Muscle layer of colon (tissue), 2 donors: ENCODE data around the gene FLOT2.

Source experiments
- H3K27ac ChIP-seq: one replicate; pipeline ENCODE4 v1.7.0; 2013; ENCODE audit warnings: low read depth, mild to moderate bottlenecking, low read length, moderate library complexity
- H3K27me3 ChIP-seq, 2 donors: one replicate each; pipeline ENCODE4 v1.7.0; 2013; ENCODE audit warnings: low read length in 2 of 2, mild to moderate bottlenecking in 2 of 2; ENCODE audit not compliant: insufficient read depth in 2 of 2, control insufficient read depth in 1 of 2
- H3K36me3 ChIP-seq: one replicate; pipeline ENCODE4 v1.7.0; 2013; ENCODE audit warnings: mild to moderate bottlenecking, low read length; ENCODE audit not compliant: insufficient read depth
- H3K4me1 ChIP-seq: one replicate; pipeline ENCODE4 v1.7.0; 2013; ENCODE audit warnings: mild to moderate bottlenecking, low read length; ENCODE audit not compliant: insufficient read depth
- H3K4me3 ChIP-seq, 2 donors: one replicate each; pipeline ENCODE4 v1.7.0; 2013; ENCODE audit warnings: low read length in 2 of 2, low read depth in 1 of 2, mild to moderate bottlenecking in 1 of 2, moderate library complexity in 1 of 2
- H3K9ac ChIP-seq: one replicate; pipeline ENCODE4 v1.7.0; 2013; ENCODE audit warnings: low read length
- H3K9me3 ChIP-seq: one replicate; pipeline ENCODE4 v1.7.0; 2013; ENCODE audit warnings: mild to moderate bottlenecking, low read length
- donor health status: abdominal sarcoma.
- donor health status: Adenocarcinoma of cecum.

The FLOT2 gene

DNA sequence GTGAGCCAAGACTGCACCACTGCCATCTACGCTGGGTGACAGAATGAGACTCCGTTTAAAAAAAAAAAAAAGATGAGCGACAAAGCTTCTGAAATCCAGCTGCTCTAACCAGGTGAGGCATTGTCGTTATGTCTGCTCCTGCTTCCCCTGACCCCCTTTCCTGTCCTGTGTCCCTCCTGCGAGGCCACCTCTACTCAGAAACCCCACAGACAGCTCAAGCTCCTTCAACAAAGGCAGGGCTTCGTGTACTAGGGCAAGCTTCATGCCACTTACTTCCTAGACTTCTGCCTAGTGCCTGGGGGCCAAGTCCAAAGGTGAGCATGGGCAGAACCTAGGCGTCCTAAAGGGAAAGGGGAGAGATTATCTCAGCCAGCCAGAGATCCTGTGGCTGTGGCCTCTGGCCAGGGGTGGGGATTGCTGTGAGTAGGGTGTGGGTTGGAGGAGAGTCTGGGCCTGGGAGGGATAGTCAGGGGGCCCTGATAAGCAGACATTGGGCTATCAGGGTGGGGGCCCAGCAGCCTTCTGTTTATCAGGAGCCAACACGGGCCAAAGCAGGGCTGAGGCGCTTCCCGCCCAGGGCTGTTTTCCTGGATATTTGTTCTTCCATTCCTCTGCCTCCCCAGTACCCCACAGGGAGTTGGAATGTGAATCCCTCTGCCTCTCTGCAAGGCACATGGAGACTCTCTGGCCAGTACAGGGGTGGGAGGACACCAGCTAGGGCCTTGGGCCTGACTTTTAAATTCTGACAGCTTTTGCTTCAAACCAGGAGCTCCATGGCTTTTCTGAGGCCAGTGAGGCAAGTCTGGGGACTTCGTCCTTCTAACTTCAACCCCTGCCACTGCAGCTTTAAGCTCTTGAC, 32.3 kb downstream of the FLOT2 start:
- no peak overlapping the region for H3K9ac ChIP-seq
- peaks cover 6% of the 10 kb centered on the region for H3K36me3 ChIP-seq
- H3K4me1 ChIP-seq, result no peaks in the 10 kb centered on the region
- H3K9me3 ChIP-seq, result no peaks in the 10 kb centered on the region
- H3K27me3 ChIP-seq, result no peaks in the 10 kb centered on the region
- H3K4me3 ChIP-seq, result no peak overlapping the region
- no peak overlapping the region for H3K27ac ChIP-seq

DNA sequence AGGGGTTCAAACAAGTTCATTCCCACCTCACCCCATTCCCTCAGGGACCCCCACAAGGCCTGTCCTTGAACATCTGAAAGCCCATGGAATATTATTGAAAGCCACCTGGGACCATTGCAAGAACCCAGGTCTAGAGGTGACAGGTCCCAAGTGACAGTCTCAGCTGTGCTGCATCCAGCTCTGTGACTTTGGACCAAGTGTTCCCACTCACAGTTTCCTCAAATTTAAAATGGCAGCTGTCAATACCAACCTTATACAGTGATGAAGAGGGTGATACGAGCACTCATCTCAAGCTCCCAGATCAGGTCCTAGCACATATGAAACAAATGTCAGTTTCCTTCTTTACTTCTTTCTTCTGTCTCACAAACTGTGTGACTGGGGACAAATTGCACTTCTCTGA, 33.6 kb downstream of the FLOT2 start:
- H3K9ac ChIP-seq, result no peak overlapping the region
- no peak overlapping the region for H3K27ac ChIP-seq
- H3K4me1 ChIP-seq, result no peaks in the 10 kb centered on the region
- H3K9me3 ChIP-seq, result no peaks in the 10 kb centered on the region
- H3K36me3 ChIP-seq, result peaks cover 11% of the 10 kb centered on the region
- H3K27me3 ChIP-seq, result no peaks in the 10 kb centered on the region
- H3K4me3 ChIP-seq, result no peak overlapping the region

DNA sequence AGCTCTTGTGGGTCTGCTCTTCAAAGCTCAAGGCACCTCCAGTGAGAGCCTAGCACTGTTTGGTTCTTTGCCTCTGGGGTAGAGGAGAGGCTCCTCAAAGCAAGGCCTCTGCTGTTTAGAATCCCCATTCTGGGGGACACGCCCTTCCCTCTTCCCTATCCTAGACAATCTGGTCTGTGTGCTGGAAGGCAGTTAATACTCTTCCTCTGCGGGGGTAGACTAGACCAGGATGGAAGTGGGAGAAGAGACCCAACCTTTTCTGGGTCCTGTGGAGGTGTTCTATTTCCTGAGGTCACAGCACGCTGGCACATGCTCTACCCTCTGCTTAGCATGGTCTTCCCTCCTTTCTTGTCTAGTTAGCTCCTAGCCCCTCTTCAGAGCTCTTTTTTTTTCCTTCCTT, 35.0 kb downstream of the FLOT2 start:
- no peak overlapping the region for H3K9ac ChIP-seq
- no peaks in the 10 kb centered on the region for H3K4me1 ChIP-seq
- H3K4me3 ChIP-seq, result no peak overlapping the region

DNA sequence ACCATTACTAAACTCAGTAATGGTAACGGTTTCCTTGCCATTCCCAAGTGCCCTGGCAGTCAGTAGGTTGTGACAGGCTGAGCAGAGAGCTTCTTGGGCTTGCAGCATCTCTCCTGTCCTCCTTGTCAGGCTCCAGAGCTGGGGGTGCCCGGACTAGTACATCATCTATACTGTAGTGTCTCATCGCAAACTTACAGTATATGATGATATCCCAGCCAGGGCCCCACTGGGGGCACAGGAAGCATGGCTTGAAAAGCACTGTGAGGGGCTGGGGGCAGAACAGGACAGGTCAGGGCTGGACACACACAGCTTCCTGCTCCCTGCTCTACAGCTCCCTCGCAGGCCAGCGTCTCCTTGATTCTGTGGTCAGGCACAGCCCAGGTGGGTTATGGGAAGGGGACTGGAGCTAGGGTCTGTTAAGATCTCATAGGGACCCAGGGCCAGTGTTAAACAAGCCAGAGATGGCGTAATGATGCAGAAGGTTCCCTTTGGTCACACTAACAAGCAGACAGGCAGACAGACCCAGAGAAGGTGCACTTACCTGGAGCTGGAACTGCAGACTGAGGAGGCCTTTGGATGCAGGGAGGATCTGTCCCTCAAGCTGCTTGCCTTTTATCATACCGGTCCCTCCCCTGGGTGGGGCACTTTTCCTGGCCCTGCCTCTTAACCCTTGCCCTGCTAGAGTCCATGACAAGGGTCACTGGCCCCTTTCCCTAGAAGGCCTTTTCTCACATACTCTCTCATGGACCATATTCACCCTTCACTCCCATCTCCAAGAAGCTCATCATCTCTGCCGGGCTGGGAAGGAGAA, 35.9 kb downstream of the FLOT2 start:
- Histone ChIP-seq H3K4me3 (no peak overlapping the region), H3K27me3 (no peaks in the 10 kb centered on the region), H3K36me3 (peaks cover 25% of the 10 kb centered on the region), H3K9ac (no peak overlapping the region), H3K27ac (no peak overlapping the region), H3K9me3 (no peaks in the 10 kb centered on the region), H3K4me1 (no peaks in the 10 kb centered on the region)

More for the DNA sequence above, 35.0 kb downstream of the FLOT2 start:
- Histone ChIP-seq H3K9me3 (no peaks in the 10 kb centered on the region), H3K27ac (no peak overlapping the region), H3K36me3 (peaks cover 25% of the 10 kb centered on the region), H3K27me3 (no peaks in the 10 kb centered on the region)

DNA sequence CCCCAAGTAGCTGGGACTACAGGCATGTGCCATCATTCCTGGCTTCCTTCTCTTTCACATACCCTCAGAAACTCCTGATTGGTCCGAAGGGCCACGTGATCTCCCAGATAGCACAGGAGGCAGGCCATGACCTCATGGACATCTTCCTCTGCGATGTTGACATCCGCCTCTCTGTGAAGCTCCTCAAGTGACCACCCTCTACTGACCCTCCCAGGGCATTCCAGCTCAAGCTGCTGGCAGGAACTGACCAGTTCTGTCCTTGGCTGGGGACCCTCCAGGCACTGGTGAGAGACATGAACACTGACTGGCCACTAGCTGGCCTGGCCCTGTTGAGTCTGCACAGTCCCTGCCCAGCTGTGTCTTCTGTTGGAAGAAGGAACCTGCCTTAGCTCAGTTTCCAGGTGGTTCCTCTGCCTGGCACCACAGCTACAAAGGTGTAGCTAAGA, 37.1 kb downstream of the FLOT2 start:
- H3K9ac ChIP-seq, result no peak overlapping the region
- H3K4me3 ChIP-seq, result no peak overlapping the region
- no peaks in the 10 kb centered on the region for H3K27me3 ChIP-seq
- H3K36me3 ChIP-seq, result peaks cover 29% of the 10 kb centered on the region
- peaks cover 4% of the 10 kb centered on the region for H3K4me1 ChIP-seq
- no peak overlapping the region for H3K27ac ChIP-seq
- no peaks in the 10 kb centered on the region for H3K9me3 ChIP-seq

DNA sequence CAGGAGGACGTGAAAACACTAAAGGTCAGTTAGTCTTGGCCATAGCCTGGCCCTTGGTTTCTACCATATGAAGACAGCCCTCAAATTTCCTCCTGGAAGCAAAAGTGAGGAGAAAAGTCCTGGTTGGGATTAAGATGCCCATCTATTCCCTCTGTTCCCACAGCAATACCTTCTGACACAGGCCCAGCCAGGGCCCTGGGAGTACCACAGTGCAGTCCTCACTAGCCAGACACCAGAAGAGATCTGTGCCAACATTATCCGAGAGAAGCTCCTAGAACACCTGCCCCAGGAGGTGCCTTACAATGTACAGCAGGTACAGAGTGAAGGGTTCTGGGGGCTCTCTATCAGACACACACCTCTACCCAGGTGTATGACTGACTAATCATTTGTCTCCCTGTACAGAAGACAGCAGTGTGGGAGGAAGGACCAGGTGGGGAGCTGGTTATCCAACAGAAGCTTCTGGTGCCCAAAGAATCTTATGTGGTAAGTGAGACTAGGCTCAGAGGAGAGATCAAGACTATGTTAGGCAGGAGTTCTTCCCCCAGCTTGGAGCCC, 38.7 kb downstream of the FLOT2 start:
- H3K27me3 ChIP-seq, result no peaks in the 10 kb centered on the region
- H3K9me3 ChIP-seq, result no peaks in the 10 kb centered on the region
- peaks cover 10% of the 10 kb centered on the region for H3K4me1 ChIP-seq
- H3K27ac ChIP-seq, result no peak overlapping the region
- H3K9ac ChIP-seq, result no peak overlapping the region
- peaks cover 29% of the 10 kb centered on the region for H3K36me3 ChIP-seq
- H3K4me3 ChIP-seq, result no peak overlapping the region

DNA sequence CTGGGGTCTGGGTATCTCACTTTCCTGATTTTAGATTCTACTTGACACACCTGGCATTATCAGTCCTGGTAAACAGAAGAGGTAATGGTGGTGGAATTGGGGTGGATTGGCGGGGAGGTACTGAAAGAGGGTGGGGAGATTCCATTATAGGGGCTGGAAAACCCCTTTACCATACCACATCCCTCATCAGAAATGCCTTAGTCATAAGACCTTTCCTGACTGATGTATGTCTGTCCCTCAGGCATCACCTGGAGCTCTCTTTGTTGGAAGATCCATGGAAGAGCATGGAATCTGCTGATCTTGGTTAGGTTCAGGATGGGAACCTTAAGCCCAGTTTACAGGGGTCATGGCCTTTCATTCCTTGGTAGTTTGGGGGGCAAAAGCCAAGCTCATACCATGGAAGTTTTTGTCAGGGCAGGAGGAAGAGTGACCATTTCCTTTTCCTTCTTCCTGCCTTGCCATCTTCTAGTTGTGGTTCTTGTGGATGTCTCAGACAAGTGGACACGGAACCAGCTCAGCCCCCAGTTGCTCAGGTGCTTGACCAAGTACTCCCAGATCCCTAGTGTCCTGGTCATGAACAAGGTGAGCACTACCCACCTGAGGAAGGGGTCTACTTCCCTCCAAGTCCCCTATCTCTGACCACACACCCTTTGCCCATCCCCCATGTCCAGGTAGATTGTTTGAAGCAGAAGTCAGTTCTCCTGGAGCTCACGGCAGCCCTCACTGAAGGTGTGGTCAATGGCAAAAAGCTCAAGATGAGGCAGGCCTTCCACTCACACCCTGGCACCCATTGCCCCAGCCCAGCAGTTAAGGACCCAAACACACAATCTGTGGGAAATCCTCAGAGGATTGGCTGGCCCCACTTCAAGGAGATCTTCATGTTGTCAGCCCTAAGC, 39.4 kb downstream of the FLOT2 start:
- H3K27me3 ChIP-seq, result no peaks in the 10 kb centered on the region
- H3K4me3 ChIP-seq, result no peak overlapping the region
- no peak overlapping the region for H3K9ac ChIP-seq
- H3K27ac ChIP-seq, result no peak overlapping the region
- peaks cover 10% of the 10 kb centered on the region for H3K4me1 ChIP-seq
- peaks cover 29% of the 10 kb centered on the region for H3K36me3 ChIP-seq
- no peaks in the 10 kb centered on the region for H3K9me3 ChIP-seq

DNA sequence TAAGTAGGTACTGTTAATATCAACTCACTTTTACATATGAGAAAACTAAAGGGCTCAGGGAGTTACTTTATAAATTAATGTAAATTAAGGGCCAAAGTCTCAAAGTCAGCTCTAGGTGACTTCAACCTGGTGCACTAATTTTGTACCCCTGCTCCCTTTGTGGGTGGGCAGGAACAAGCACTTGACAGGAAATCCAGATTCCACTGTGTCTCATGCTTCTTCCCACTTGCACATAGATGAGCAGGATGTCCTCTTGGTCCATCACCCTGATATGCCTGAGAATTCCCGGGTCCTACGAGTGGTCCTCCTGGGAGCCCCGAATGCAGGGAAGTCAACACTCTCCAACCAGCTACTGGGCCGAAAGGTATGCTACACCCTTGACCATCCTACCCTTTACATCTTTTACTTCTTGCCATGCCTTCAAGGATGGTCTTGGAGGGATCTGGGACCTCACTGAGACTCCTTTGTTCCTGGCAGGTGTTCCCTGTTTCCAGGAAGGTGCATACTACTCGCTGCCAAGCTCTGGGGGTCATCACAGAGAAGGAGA, 41.4 kb downstream of the FLOT2 start:
- H3K4me3 ChIP-seq, result no peak overlapping the region
- H3K9ac ChIP-seq, result no peak overlapping the region

DNA sequence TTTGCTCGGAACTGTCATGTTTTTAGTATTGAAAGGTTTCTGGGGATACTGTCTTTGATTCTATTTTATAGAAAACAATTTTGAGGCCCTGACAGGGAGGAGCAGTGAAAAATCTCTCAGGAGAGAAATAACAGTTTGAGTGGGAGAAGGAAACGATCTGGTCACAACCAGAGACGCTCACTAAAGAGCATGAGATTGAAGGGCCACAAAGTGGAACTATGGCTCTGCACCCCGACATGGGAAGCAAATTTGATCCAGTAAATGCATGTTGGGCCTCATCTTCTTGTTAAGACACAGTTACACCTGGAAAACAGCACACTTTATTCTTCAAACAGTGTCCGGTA, 42.2 kb downstream of the FLOT2 start:
- peaks cover 24% of the 10 kb centered on the region for H3K36me3 ChIP-seq
- no peaks in the 10 kb centered on the region for H3K27me3 ChIP-seq
- no peaks in the 10 kb centered on the region for H3K9me3 ChIP-seq
- H3K9ac ChIP-seq, result peak overlapping the region; percentile 69
- peak overlapping the region; percentile 74 for H3K27ac ChIP-seq
- peaks cover 10% of the 10 kb centered on the region for H3K4me1 ChIP-seq
- peak overlapping the region; percentile 66 to 73 for H3K4me3 ChIP-seq

More for the DNA sequence above, 41.4 kb downstream of the FLOT2 start:
- peaks cover 29% of the 10 kb centered on the region for H3K36me3 ChIP-seq
- H3K27ac ChIP-seq, result no peak overlapping the region
- H3K27me3 ChIP-seq, result no peaks in the 10 kb centered on the region
- no peaks in the 10 kb centered on the region for H3K9me3 ChIP-seq
- H3K4me1 ChIP-seq, result peaks cover 10% of the 10 kb centered on the region

DNA sequence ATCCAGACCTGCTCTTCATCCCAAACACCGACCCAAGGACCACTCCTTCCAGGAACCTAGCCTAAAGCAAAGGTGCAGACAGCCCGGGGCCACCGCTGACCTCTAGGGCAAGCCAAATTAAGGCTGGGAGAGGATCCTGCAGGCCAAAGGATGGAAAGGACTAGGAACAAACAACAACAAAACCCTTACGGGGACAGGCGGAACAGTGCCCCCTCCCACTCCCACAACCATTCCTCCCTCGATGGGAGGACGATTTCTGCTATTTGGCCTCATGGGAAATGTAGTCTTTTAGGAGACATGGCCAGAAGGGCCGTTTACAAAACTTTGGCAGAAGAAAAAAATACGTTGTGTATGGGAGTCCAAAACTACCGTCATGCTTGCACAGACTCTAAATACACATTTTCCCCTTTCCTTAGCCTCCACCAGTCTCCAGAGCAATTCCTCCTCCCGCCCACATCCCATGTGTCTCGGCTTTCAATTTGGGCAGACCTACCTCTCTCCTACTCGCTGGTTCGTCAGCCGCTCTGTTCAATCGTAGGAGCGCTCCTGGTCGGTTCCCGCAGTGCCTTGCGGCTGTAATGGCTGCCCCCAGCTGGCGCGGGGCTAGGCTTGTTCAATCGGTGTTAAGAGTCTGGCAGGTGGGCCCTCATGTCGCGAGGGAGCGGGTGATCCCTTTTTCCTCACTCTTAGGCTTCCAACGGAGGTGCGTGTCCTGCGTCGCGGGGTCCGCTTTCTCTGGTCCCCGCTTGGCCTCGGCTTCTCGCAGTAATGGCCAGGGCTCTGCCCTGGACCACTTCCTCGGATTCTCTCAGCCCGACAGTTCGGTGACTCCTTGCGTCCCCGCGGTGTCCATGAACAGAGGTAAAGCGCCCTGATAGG, 42.8 kb downstream of the FLOT2 start, which contains the start of gene ERAL1:
Gene ERAL1, plus strand, starts transcription at position 560 of the 879 bp plus-strand sequence. Its CDS starts 19 bp downstream, at position 579.
- peaks cover 22% of the 10 kb centered on the region for H3K36me3 ChIP-seq
- H3K4me1 ChIP-seq, result peaks cover 10% of the 10 kb centered on the region
- peak within 1 kb of the TSS; percentile 66 to 73 for H3K4me3 ChIP-seq
- no peaks in the 10 kb centered on the region for H3K27me3 ChIP-seq
- H3K27ac ChIP-seq, result peak within 1 kb of the TSS; percentile 74
- no peaks in the 10 kb centered on the region for H3K9me3 ChIP-seq
- peak within 1 kb of the TSS; percentile 69 for H3K9ac ChIP-seq
